GM12801 (cell line): ENCODE results near the gene DENND4A.

Experiments
- CTCF ChIP-seq: IDR thresholded peaks from one replicate; pipeline ENCODE4 v1.5.1; 2011; ENCODE audit warnings: control low read depth; ENCODE audit not compliant: insufficient read length; ENCODE audit errors: extremely low read depth

The DENND4A gene

DNA sequence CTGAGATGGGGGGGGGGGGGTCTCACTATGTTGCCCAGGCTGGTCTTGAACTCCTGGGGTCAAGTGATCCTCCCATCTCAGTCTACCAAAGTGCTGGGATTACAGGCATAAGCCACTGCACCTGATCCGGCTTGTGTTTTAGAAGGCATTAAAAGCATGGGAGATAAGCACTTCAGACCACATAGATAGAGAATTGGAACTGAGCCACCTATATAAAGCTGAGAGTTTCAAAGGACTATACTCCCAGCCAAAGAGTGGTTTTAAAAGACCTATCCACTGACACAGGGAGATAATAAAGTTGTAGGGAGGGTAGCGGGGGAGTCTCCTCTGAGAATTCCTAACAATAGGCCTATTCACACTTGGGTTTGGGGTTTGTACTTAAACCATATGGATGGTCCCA, 34.8 kb downstream of the DENND4A start:
- TF ChIP-seq CTCF = no peak

DNA sequence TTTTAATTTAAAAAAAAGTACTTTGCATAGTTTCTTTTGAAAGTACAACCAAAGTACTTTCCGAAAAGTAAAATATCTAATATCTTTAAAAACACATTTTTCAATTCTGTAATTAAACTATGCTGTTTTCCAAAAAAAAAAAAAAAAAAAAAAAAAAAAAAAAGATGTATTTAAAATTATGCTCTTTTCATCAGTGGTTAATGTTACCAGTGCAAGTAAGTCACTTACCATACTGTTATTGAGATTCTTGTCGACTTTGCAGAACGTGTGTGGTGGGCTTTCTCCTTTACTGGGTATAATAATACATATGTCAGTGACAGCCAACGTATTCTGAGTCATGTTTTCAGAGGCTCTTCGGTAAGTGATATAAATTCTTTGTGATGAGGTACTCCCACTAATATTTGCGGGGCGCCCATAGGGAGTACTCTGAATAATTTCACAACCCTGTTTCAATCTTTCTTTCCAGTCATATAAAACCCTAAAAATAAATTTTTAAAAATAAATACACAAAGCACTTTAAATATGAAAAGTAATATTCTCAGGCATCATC, 39.9 kb downstream of the DENND4A start:
- no peak for TF ChIP-seq CTCF

- TF ChIP-seq CTCF = no peak
These were observed 40.7 kb downstream of the DENND4A start for GRCh38 chr15:65751431-65751830.

DNA sequence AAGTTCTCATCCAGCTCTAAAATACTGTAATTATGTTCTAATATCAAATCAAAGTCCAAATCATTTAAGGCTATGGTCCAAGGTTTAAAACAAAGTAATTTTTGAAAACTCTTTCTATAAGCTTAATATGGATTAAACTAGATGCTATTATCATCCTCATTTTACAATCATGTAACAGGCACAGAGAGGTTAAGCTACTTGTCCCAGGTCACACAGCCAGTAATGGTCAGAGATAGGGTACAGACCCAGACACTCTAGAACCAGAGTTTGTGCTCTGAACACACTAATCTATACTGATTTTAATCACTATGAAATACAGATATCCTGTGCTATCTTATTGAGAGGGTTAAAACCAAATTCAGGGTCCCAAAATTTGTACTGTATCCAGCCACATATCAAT, 44.8 kb downstream of the DENND4A start:
- no peak for TF ChIP-seq CTCF

DNA sequence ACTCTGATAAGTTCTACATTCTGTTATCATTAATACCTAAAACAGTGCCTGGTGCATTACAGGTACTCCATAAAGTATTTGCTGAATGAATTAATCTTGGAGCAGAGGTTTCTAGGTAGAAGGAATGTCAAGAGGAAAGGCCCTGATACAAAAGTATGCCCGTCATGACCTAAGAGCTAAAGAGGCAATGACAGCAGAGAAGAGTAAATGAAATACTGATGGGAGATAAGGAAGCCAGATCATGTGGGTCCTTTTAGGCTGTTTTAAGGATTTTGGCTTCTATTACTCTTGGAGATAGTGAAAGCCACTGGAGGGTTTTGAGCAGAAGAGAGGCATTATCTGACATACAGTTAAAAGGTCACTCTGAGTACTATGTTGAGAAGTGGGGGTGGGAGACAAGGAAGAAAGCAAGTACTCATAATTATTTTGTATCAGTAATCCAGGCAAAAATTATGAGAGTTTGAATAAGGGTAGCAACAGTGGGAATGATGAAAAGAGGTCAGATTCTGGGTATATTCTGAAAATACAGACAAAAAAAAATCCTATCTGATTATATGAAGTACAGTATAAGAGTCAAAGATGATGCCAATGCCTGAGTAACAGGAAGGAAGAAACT, 48.3 kb downstream of the DENND4A start:
- no peak for TF ChIP-seq CTCF

DNA sequence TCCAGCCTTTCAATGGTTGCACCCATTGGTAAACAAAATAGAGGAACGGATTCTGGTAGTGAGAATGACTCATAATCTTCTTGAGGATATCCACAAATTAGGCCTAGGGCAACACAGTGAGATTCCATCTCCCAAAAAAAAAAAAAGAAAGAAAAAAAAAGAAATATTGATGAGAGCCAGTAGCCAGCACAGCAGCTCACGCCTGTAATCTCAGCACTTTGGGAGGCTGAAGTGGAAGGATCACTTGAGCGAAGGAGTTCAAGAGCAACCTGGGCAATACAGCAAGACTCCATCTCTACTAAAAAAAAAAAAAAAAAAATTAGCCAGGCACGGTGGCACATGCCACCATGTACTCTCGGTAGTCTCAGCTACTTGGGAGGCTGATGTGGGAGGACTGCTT, 51.9 kb downstream of the DENND4A start:
- no peak for TF ChIP-seq CTCF

DNA sequence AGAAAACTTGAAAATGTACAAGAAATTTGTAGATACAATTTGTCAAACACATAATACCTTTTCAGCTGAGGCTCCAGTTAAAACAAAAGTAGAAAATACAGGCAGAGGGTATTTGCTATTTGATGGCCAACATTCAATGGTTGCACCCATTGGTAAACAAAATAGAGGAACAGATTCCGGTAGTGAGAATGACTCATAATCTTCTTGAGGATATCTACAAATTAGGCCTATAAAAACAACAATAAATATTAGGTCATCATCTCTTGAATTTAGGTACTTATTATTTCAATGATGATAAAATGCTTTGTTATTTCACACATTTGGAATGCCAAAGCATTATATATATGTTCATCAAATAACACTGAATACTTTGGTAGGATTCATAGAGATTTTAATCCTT, 53.4 kb downstream of the DENND4A start:
- TF ChIP-seq CTCF = no peak

DNA sequence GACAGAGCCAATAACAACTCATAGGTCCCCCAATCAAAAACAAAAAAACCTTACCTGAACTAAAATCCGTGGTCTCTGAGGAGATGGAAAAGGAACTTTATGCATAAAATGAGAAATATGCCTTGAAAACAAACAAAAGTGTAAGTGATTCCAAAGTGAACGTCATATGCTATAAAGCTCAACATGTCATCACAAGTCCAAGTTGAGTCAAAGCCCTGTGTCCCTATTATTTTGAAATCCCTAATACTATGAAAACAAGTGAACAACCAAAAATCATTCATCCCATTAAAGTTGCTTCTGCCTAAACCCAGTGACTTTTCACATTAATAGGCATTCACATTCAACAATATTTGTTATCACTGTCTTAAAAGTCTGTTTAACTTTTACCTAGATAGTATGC, 59.4 kb downstream of the DENND4A start:
- no peak for TF ChIP-seq CTCF
